Measurements from ENCODE around the gene LZTS2.
A peak's percentile ranks its signal among the peaks of the same experiment; 100 is the strongest.

LZTS2 gene

GRCh38 chr10:100979791-100980272, 19.8 kb upstream of the LZTS2 start:
- Histone ChIP-seq H2AFZ (ENCODE audit: low read length, unreplicated experiment) (no peak overlapping the region), H3K4me3 (ENCODE audit: low read depth, low read length) (no peak overlapping the region), H3K79me2 (ENCODE audit: control insufficient read depth, insufficient read depth, low read length, unreplicated experiment) (no peaks in the 10 kb centered on the region), H3K4me1 (ENCODE audit: control insufficient read depth, insufficient read depth, low read length, unreplicated experiment) (no peaks in the 10 kb centered on the region), H3K36me3 (ENCODE audit: insufficient read depth, low read length) (no peaks in the 10 kb centered on the region), H3K27ac (ENCODE audit: low read depth, low read length) (no peak overlapping the region), H3K27me3 (ENCODE audit: insufficient read depth, low read length) (no peaks in the 10 kb centered on the region)

DNA sequence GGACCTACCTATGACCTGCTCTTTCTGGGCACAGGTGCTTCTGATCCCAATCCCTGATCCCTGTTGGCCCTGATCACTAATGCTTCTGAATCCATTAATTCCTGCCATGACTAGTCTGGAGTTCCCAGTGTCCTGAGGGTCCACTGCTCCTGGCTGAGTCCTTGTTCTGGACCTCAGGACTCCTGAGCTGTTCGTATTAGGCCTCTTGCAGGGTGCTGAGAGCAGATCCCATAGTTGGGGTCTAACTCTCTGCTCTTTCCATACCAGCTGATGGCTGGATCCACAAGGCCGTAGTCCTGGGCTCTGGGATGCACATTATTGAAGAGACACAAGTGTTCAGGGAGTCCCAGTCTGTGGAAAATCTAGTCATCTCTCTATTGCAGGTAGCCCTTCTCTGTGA, 19.3 kb upstream of the LZTS2 start:
- Histone ChIP-seq H3K4me3 (ENCODE audit: low read depth, low read length) (no peak overlapping the region), H3K27ac (ENCODE audit: low read depth, low read length) (no peak overlapping the region), H3K4me1 (ENCODE audit: control insufficient read depth, insufficient read depth, low read length, unreplicated experiment) (no peaks in the 10 kb centered on the region), H3K79me2 (ENCODE audit: control insufficient read depth, insufficient read depth, low read length, unreplicated experiment) (no peaks in the 10 kb centered on the region), H3K27me3 (ENCODE audit: insufficient read depth, low read length) (no peaks in the 10 kb centered on the region), H2AFZ (ENCODE audit: low read length, unreplicated experiment) (no peak overlapping the region), H3K36me3 (ENCODE audit: insufficient read depth, low read length) (no peaks in the 10 kb centered on the region)

DNA sequence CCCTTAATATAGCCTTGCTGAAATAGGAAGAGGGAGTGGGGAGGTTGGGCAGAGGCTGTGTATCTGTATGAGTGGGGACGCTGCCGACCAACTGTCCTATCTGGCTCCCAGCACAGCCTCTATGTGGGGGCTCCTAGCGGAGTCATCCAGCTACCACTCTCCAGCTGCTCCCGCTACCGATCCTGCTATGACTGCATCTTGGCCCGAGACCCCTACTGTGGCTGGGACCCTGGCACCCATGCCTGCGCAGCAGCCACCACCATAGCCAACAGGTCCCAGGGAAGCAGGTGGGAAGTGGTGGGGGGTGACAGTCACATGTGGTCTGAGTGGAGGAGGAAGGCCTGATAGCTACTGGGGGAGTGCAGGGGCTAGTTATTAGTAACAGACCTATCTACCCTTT, 18.9 kb upstream of the LZTS2 start:
- Histone ChIP-seq H2AFZ (ENCODE audit: low read length, unreplicated experiment) (no peak overlapping the region), H3K27ac (ENCODE audit: low read depth, low read length) (no peak overlapping the region), H3K27me3 (ENCODE audit: insufficient read depth, low read length) (no peaks in the 10 kb centered on the region), H3K4me3 (ENCODE audit: low read depth, low read length) (no peak overlapping the region), H3K36me3 (ENCODE audit: insufficient read depth, low read length) (no peaks in the 10 kb centered on the region), H3K4me1 (ENCODE audit: control insufficient read depth, insufficient read depth, low read length, unreplicated experiment) (no peaks in the 10 kb centered on the region), H3K79me2 (ENCODE audit: control insufficient read depth, insufficient read depth, low read length, unreplicated experiment) (no peaks in the 10 kb centered on the region)

DNA sequence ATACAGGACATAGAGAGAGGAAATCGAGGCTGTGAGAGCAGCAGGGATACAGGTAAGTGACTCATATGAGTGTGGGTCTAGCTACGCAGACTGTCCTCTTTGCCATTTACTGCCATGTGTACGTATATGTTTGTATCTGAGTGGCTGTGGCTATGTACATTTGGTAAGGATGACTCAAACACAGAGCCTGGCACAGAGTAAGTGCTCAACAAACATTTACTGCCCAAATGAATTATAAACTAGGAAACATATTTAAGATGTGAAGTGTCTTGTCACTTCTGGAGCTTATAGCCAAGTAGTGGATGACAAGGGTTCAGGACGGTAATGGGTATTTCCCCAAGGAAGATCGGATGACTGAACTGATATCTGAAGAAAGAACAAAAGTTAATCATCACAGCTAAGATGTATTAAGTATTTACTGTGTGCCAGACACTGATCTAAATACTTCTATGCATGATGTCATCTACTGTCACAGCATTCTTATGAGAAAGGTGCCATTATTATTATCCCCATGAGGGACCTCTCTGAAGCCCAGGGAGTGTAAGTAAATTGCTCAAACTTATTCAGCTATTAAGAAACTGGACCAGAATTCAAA, 18.3 kb upstream of the LZTS2 start:
- H3K4me1 ChIP-seq (ENCODE audit: control insufficient read depth, insufficient read depth, low read length, unreplicated experiment), result peaks cover 4% of the 10 kb centered on the region
- H3K27ac ChIP-seq (ENCODE audit: low read depth, low read length), result no peak overlapping the region
- no peaks in the 10 kb centered on the region for H3K36me3 ChIP-seq (ENCODE audit: insufficient read depth, low read length)
- no peak overlapping the region for H3K4me3 ChIP-seq (ENCODE audit: low read depth, low read length)
- H2AFZ ChIP-seq (ENCODE audit: low read length, unreplicated experiment), result no peak overlapping the region
- H3K79me2 ChIP-seq (ENCODE audit: control insufficient read depth, insufficient read depth, low read length, unreplicated experiment), result peaks cover 6% of the 10 kb centered on the region
- no peaks in the 10 kb centered on the region for H3K27me3 ChIP-seq (ENCODE audit: insufficient read depth, low read length)

GRCh38 chr10:100982916-100983830, 16.4 kb upstream of the LZTS2 start:
- Histone ChIP-seq H2AFZ (ENCODE audit: low read length, unreplicated experiment) (no peak overlapping the region), H3K36me3 (ENCODE audit: insufficient read depth, low read length) (no peaks in the 10 kb centered on the region), H3K79me2 (ENCODE audit: control insufficient read depth, insufficient read depth, low read length, unreplicated experiment) (peaks cover 20% of the 10 kb centered on the region), H3K27ac (ENCODE audit: low read depth, low read length) (no peak overlapping the region), H3K27me3 (ENCODE audit: insufficient read depth, low read length) (no peaks in the 10 kb centered on the region), H3K4me3 (ENCODE audit: low read depth, low read length) (no peak overlapping the region), H3K4me1 (ENCODE audit: control insufficient read depth, insufficient read depth, low read length, unreplicated experiment) (peaks cover 11% of the 10 kb centered on the region)

GRCh38 chr10:100983868-100984671, 15.5 kb upstream of the LZTS2 start:
- Histone ChIP-seq H2AFZ (ENCODE audit: low read length, unreplicated experiment) (no peak overlapping the region), H3K4me3 (ENCODE audit: low read depth, low read length) (no peak overlapping the region), H3K79me2 (ENCODE audit: control insufficient read depth, insufficient read depth, low read length, unreplicated experiment) (peaks cover 29% of the 10 kb centered on the region), H3K27ac (ENCODE audit: low read depth, low read length) (no peak overlapping the region), H3K4me1 (ENCODE audit: control insufficient read depth, insufficient read depth, low read length, unreplicated experiment) (peaks cover 19% of the 10 kb centered on the region), H3K27me3 (ENCODE audit: insufficient read depth, low read length) (no peaks in the 10 kb centered on the region), H3K36me3 (ENCODE audit: insufficient read depth, low read length) (no peaks in the 10 kb centered on the region; the same call in 1 of the 2 replicates)

DNA sequence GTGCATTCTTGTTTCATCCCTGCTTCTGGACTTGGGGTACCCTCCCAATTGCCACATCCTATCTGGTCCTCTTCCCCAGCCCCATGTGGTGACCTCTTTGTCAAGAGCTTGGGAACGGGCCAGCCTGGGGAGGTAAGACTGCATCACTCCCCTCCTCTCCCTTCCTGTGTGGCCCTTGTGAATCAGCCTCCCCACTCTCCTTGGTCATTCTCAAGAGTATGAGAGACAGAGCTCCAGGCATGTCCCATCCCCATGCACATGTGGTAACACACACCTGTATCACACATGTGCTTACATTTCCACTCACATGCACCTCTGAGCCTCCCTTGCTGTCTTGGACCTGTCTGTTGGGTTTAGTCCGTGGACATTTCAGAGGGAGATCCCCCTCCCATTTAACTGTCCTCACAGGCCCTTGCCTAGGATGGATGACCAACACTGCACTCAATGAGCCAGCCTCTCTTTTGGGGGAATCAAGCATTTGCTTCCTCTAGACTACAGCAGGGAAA, 14.9 kb upstream of the LZTS2 start:
- H3K27me3 ChIP-seq (ENCODE audit: insufficient read depth, low read length), result no peaks in the 10 kb centered on the region
- H3K36me3 ChIP-seq (ENCODE audit: insufficient read depth, low read length), result no peaks in the 10 kb centered on the region; the same call in 1 of the 2 replicates
- H3K4me1 ChIP-seq (ENCODE audit: control insufficient read depth, insufficient read depth, low read length, unreplicated experiment), result peaks cover 19% of the 10 kb centered on the region
- no peak overlapping the region for H3K27ac ChIP-seq (ENCODE audit: low read depth, low read length)
- H3K4me3 ChIP-seq (ENCODE audit: low read depth, low read length), result no peak overlapping the region
- H2AFZ ChIP-seq (ENCODE audit: low read length, unreplicated experiment), result no peak overlapping the region
- H3K79me2 ChIP-seq (ENCODE audit: control insufficient read depth, insufficient read depth, low read length, unreplicated experiment), result peaks cover 34% of the 10 kb centered on the region

GRCh38 chr10:100985336-100985735, 14.3 kb upstream of the LZTS2 start:
- H3K36me3 ChIP-seq (ENCODE audit: insufficient read depth, low read length), result no peaks in the 10 kb centered on the region; the same call in 1 of the 2 replicates
- H3K4me1 ChIP-seq (ENCODE audit: control insufficient read depth, insufficient read depth, low read length, unreplicated experiment), result peaks cover 19% of the 10 kb centered on the region
- H2AFZ ChIP-seq (ENCODE audit: low read length, unreplicated experiment), result no peak overlapping the region
- no peak overlapping the region for H3K27ac ChIP-seq (ENCODE audit: low read depth, low read length)
- H3K4me3 ChIP-seq (ENCODE audit: low read depth, low read length), result no peak overlapping the region
- H3K27me3 ChIP-seq (ENCODE audit: insufficient read depth, low read length), result no peaks in the 10 kb centered on the region
- H3K79me2 ChIP-seq (ENCODE audit: control insufficient read depth, insufficient read depth, low read length, unreplicated experiment), result peaks cover 38% of the 10 kb centered on the region

DNA sequence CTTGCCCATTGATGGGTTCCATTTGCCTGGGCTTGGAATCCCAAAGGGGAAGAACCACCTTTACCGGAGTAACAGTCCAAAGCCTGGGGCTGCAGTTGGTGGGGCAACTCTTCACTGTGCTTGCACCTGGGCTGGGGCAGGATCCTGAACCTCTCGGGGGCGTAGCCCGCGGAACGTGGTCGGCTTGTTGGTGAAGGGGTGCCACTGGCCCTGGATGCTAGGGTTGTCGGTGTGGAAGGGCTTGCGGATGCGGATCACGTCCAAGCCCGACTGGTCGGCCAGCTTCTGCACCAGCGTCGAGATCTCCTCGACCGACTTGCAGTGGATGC, 13.0 kb upstream of the LZTS2 start:
- H3K79me2 ChIP-seq (ENCODE audit: control insufficient read depth, insufficient read depth, low read length, unreplicated experiment), result peaks cover 41% of the 10 kb centered on the region
- H2AFZ ChIP-seq (ENCODE audit: low read length, unreplicated experiment), result peak overlapping the region; percentile 77
- peaks cover 10% of the 10 kb centered on the region; the same call in 1 of the 2 replicates for H3K36me3 ChIP-seq (ENCODE audit: insufficient read depth, low read length)
- peak overlapping the region; percentile 92 for H3K4me3 ChIP-seq (ENCODE audit: low read depth, low read length)
- H3K27ac ChIP-seq (ENCODE audit: low read depth, low read length), result no peak overlapping the region
- no peaks in the 10 kb centered on the region for H3K27me3 ChIP-seq (ENCODE audit: insufficient read depth, low read length)
- peaks cover 19% of the 10 kb centered on the region for H3K4me1 ChIP-seq (ENCODE audit: control insufficient read depth, insufficient read depth, low read length, unreplicated experiment)

- Histone ChIP-seq H3K4me1 (ENCODE audit: control insufficient read depth, insufficient read depth, low read length, unreplicated experiment) (peaks cover 19% of the 10 kb centered on the region), H2AFZ (ENCODE audit: low read length, unreplicated experiment) (peak within 1 kb of the TSS; percentile 77), H3K27me3 (ENCODE audit: insufficient read depth, low read length) (no peaks in the 10 kb centered on the region), H3K27ac (ENCODE audit: low read depth, low read length) (peak within 1 kb of the TSS; percentile 20; the same call in 1 of the 2 replicates), H3K79me2 (ENCODE audit: control insufficient read depth, insufficient read depth, low read length, unreplicated experiment) (peaks cover 41% of the 10 kb centered on the region), H3K36me3 (ENCODE audit: insufficient read depth, low read length) (peaks cover 10% of the 10 kb centered on the region; the same call in 1 of the 2 replicates), H3K4me3 (ENCODE audit: low read depth, low read length) (peak within 1 kb of the TSS; percentile 92)
Observed at GRCh38 chr10:100986952-100987684, 12.5 kb upstream of the LZTS2 start, which contains the start of the genes MRPL43 and TWNK. Gene MRPL43, minus strand, starts transcription at chr10:100987497. Its CDS starts 54 bp downstream, at chr10:100987443. Gene TWNK, plus strand, starts transcription at chr10:100987543. Its CDS starts 668 bp downstream, at chr10:100988211.
